Measurements from ENCODE around the gene ZNF337.
"Not testable (repeated sequence)": the region's sequence is repeated elsewhere in the genome, so short reads cannot be mapped to it uniquely, and the experiment has no call there.

ZNF337 gene

DNA sequence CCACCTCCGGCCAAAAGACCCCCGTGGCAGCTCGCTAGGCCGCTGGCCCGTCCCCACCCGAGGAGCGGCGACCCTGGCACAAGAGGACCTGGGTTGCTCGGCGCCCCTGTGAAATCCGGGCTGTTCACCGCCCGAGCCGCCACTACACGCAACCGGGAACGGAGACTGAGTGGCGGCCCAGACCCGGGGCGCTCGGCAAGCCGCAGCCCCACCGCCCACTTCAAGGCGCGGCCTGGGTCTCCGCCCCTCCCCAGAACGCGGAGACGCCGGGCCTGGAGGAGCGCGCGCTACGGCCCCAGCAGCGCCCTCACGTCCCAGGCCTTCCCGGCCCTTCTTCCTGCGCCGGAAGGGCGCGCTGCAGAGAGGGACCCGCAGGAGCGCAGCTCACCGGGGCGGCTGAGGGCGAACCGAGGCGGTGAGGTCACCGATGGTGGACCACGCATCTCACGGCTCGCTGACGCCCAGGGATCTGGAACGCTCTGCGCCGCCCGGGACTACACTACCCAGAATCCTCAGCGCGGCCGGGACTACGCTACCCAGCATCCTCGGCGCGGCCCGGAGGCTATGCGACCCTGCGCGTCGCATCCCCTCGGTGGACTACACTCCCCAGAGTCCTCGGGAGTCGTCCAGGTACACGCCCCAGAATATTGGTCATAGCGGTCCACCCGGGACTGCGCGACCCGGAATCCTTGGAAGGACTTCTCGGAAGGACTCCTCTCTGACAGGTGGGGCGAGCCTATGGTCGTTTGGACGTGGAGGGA, at the start of gene ZNF337:
ZNF337 (minus strand) TSS at position 483 of the 761 bp plus-strand sequence. CDS start 10,436 bp downstream, outside the sequence.
- peak; percentile 83 to 91 (median 88) for DNase-seq (ENCODE audit: low read depth in 4 of 4, low spot score in 1 of 4)

DNA sequence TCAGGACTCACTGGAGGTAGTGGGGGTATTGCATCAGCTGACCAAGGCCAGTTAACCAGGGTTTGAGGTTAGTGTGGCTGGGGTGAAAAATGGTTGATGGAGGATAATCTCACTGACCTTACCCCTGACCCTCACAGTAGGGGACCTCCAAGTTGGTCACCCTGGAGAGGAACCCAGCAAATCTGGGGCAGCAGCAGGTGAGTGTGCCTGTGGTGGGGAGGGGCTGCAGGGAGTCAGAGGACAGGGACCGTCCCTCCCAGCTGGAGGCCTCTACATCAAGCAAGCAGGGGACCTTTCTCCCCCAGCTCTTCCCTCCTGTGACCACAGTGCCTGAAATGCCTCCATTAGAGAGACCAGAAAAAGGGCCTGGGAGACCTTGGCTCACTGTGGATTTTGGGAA, 49.1 kb upstream of the ZNF337 start:
- no peak for DNase-seq (ENCODE audit: low read depth in 4 of 4, low spot score in 1 of 4)

DNA sequence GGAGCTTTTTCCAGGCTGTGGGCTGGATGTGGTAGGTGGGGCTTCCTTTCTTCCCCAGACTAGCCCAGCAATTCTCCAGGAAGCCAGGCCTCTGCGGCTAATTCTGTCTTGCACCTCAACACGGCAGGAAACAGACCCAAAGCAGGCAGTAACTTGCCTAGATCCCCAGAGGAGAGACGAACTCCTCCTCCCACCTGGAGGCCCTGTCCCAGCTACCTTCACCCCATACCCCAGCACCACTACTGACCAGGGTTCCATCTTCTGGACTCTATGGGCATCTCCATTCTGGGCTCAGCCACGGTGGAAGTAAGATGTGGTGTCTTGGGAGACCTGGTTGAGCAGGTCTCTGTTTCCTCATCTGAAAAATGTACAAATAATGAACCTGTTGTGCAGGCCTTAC, 48.4 kb upstream of the ZNF337 start:
- DNase-seq (ENCODE audit: low read depth in 4 of 4, low spot score in 1 of 4) = no peak

DNA sequence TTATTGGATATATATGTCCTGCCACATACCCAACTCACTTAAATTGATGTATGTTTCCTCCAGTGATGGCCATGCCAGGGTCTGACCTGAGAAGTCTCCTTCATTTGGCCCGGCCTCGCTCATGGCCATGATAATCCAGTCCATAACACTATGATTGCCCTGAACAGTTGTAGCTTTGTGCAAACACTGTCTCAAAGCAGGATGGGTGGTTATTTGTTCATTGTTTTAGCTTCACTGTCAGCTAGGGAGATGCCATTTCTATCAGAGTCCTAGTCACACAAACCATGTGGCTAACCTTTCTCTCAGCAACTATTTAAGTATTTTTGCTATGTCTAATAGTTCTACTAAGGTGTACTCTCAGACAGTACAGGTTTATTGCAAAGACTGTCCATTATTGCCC, 47.6 kb upstream of the ZNF337 start:
- no peak for DNase-seq (ENCODE audit: low read depth in 4 of 4, low spot score in 1 of 4)

DNA sequence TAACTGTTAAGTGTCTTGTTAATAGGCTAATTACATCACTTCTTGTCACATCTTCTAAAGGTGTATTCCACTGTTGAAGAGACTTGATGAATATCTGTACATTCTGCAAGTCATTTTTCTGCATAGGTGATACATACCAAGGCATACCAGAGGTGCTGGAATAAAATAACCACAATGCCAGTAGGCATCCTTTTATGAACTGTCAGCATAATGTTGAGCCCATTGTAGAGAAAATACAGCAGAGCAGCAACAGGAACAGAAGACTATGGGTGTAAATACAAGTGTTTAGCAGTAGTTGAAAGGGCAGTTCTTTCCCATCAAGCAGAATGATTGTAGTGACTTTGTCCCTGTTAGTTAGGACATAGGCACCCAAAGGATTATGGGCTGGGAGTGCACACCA, 44.4 kb upstream of the ZNF337 start:
- no peak for DNase-seq (ENCODE audit: low read depth in 4 of 4, low spot score in 1 of 4)

DNA sequence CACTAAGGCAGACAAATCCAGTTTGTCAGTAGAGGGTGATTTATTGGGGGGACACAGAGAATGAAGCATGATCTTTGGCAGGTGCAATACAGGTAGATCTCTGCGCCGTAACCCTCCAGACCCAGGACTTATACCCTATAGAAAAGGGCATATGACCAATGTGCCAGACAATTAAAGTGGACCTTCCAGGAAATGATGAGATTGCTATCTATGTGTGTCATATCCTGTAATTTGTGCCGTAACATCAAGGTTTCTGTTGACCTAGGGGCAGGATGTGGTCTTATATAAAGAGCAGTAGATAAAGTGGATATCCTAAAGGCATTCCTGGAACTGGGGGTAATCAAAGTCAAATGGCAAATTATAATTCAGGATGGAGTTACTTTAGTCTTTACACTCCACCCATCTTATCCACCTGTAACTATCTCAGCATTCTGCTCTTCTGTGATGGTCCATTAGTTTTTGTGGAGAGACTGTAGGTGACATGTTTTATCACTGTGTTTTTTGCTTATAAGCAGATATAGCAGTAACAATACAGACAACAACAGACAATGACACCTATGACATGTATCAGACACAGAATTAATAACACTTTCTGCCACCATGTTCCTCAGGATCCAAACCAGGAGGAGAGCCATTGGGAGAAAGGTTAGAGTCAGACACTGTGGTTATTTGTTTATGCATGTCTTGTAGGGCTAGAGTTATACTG, 43.1 kb upstream of the ZNF337 start:
- DNase-seq (ENCODE audit: low read depth in 4 of 4, low spot score in 1 of 4) = no peak

DNA sequence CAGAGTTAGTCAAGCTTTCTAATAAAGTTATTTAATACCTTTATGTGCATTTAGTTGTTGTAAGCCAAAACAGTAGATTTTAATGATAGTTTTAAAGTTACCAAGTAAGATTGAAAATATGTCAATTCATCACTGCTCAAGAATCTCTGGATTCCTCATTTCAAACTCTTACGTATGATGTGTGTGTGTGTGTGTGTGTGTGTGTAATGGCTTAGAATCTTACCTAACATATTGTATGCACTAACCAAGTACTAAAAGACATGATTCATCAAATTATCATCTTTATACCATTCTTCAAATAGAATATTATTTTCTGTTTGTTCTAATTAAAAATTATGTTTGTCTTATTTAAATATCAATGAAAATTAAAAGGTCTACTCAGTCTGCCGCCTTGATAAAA, 41.5 kb upstream of the ZNF337 start:
- DNase-seq (ENCODE audit: low read depth in 4 of 4, low spot score in 1 of 4) = no peak

DNA sequence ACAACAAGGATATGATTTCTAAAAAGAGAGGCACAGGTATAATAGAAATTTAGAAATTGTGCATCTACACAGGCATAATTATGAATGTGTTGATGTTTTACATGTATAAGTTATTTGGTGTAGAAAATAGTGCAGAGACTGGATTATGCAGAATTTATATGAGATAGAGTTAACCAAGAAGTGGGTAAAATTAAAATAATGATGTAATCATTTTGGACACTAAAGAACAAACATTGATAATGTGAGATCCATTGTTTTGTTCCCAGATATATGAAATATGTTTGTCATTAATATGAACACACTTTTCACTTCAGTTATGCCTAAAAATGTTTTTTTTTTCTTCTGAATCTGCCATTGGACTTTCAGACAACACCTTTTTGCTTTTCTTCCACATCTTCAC, 37.2 kb upstream of the ZNF337 start:
- DNase-seq (ENCODE audit: low read depth in 4 of 4, low spot score in 1 of 4) = no peak

DNA sequence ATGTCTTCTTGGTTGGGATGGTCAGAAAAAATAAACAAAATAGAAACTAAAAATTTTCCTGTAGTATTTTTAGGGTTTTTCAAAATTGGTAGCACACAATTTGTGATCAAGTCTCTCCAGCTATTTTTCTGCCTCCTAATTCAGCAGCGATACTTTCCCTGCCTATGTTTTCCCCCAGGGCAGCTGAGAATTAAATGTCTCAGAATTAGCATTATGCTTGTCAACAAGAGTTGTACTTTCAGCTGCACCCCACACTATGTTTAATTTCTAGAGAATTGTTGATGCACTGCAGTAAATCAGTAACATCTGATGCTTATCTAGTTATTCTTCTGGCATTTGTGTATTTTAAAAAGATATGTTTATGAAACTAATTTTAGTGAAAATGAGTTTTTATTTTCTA, 34.2 kb upstream of the ZNF337 start:
- DNase-seq (ENCODE audit: low read depth in 4 of 4, low spot score in 1 of 4) = no peak

DNA sequence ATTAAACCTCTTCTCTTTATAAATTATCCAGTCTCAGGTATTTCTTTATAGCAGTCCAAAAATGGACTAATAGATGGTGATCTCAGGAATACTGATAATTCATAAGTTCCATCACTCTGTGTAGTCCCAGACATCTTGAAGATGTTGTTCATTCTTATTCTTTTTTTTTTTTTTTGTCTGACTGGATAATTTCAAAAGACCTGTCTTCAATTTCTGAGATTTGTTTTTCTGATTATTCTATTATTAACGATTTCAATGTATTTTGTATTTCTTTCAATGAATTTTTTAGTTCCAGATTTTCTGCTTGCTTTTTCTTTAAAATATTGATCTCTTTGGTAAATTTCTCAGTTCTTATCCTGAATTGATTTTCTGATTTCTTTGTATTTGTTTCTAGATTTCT, 29.7 kb upstream of the ZNF337 start:
- DNase-seq (ENCODE audit: low read depth in 4 of 4, low spot score in 1 of 4) = no peak

DNA sequence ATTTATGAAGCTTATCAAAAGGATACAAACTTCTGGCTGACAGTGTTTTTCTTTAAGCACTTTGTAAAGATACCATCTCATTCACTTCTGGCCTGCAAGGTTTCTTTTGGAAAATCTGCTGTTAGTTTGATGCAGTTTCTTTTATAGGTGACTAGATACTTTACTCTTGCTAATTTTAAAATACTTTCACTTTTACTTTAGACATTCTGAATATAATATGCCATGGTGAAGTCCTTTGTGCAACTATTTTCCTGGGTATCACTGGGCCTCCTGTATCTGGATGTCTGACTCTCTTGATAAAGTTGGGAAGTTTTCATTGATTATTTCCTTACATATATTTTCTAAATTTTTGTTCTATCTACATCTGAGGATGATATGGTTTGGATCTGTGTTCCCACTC, 29.0 kb upstream of the ZNF337 start:
- DNase-seq (ENCODE audit: low read depth in 4 of 4, low spot score in 1 of 4) = no peak

DNA sequence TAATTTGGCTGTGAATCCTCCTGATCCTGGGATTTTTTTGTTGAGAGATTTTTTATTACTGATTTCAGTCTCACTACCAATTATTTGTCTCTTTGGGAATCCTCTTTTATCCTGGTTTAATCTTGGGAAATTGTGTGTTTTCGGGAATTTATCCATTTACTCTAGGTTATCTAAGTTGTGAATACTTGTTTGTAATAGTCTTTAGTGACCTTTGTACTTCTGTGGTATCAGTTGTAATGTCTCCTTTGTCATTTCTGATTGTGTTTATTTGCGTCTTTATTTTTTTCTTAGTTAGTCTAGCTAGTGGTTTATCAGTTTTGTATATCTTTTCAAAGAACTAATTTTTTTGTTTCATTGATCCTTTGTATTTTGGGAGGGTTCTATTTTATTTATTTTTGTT, 27.3 kb upstream of the ZNF337 start:
- no peak for DNase-seq (ENCODE audit: low read depth in 4 of 4, low spot score in 1 of 4)

DNA sequence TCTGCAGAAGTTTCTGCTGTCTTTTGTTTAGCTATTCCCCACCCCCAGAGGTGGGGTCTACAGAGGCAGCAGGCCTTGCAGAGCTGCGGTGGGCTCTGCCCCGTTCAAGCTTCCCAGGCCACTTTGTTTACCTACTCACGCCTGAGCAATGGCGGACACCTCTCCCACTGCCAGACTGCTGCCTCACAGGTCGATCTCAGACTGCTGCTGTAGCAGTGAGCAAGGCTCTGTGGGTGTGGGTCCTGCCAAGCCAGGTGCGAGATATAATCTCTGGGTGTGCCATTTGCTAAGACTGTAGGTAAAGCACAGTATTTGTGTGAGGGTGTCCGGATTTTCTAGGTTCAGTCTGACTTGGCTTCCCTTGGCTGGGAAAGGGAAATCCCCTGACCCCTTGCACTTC, 23.6 kb upstream of the ZNF337 start:
- no peak for DNase-seq (ENCODE audit: low read depth in 4 of 4, low spot score in 1 of 4)

DNA sequence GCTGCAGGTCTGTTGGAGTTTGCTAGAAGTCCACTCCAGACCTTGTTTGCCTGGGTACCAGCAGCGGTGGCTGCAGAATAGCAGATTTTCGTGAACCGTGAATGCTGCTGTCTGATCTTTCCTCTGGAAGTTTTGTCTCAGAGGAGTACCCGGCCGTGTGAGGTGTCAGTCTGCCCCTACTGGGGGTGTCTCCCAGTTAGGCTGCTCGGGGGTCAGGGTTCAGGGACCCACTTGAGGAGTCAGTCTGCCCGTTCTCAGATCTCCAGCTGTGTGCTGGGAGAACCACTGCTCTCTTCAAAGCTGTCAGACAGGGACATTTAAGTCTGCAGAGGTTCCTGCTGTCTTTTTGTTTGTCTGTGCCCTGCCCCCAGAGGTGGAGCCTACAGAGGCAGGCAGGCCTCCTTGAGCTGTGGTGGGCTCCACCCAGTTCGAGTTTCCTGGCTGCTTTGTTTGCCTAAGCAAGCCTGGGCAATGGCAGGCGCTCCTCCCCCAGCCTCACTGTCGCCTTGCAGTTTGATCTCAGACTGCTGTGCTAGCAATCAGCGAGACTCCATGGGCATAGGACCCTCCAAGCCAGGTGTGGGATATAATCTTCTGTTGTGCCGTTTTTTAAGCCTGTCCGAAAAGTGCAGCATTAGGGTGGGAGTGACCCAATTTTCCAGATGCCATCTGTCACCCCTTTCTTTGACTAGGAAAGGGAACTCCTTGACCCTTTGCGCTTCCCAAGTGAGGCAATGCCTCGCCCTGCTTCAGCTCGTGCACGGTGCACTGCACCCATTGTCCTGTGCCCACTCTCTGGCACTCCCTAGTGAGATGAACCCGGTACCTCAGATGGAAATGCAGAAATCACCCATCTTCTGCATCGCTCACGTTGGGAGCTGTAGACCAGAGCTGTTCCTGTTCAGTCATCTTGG, 22.5 kb upstream of the ZNF337 start:
- DNase-seq (ENCODE audit: low read depth in 4 of 4, low spot score in 1 of 4) = not testable (repeated sequence)

DNA sequence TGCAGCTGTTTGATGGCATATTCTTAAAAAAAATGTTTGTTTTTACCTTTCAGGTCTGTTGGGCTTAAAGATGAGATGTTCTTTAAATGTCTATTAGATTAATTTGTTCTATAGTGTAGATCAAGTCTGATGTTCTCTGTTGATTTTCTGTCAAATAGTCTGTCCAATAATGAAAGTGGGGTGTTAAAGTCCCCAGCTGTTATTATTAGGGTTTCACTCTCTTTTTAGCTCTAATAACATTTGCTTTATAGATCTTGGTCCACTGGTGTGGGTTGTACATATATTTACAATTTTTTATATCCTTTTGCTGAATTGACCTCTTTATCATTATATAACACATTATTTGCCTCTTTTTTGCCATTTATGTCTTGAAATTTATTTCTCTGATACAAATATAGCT, 11.0 kb upstream of the ZNF337 start:
- DNase-seq (ENCODE audit: low read depth in 4 of 4, low spot score in 1 of 4) = no peak

DNA sequence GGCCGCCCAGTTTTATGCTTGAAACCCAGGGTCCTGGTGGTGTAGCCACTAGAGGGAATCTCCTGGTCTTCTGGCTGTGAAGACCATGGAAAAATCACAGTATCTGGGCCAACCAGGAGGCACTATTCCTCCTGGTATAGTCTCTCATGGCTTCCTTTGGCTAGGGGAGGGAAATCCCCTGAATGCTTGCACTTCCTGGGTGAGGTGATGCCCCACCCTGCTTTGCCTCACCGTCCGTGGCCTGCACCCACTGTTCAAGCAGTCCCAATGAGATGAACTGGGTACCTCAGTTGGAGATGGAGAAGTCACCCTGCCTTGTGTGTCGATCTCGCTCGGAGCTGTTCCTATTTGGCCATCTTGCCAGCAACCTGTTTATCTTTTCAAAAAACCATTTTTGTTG, 10.1 kb upstream of the ZNF337 start:
- DNase-seq (ENCODE audit: low read depth in 4 of 4, low spot score in 1 of 4) = no peak

DNA sequence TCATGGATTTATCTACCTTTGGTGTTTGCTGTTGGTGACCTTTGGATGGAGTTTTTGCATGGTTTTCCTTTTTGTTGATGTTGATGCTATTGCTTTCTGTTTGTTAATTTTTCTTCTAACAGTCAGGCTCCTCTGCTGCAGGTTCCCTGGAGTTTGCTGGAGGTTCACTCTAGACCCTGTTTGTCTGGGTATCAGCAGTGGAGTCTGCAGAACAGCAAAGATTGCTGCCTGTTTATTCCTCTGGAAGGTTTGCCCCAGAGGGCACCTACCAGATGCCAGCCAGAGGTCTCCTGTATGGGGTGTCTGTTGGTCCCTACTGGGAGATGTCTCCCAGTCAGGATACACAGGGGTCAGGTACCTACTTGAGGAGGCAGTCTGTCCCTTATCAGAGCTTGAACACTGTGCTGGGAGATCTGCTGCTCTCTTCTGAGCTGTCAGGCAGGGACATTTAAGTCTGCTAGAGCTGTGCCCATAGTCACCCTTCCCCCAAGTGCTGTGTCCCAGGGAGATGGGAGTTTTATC, 9.2 kb upstream of the ZNF337 start:
- no peak for DNase-seq (ENCODE audit: low read depth in 4 of 4, low spot score in 1 of 4)

DNA sequence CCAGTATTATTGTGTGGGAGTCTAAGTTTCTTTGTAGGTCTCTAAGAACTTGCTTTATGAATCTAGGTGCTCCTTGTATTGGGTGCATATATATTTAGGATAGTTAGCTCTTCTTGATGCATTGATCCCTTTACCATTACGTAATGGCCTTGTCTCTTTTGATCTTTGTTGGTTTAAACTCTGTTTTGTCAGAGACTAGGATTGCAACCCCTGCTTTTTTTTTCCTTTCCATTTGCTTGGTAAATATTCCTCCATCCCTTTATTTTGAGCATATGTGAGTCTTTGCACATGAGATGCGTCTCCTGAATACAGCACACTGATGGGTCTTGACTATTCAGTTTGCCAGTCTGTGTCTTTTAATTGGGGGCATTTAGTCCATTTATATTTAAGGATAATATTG, 7.7 kb upstream of the ZNF337 start:
- not testable (repeated sequence) for DNase-seq (ENCODE audit: low read depth in 4 of 4, low spot score in 1 of 4)

DNA sequence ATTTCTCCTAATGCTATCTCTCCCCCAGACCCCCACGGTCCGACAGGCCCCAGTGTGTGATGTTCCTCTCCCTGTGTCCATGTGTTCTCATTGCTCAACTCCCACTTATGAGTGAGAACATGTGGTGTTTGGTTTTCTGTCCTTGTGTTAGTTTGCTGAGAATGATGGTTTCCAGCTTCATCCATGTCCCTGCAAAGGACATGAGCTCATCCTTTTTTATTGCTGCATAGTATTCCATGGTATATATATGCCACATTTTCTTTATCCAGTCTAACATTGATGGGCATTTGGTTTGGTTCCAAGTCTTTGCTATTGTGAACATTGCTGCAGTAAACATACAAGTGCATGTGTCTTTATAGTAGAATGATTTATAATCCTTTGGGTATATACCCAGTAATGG, 4.2 kb upstream of the ZNF337 start:
- DNase-seq (ENCODE audit: low read depth in 4 of 4, low spot score in 1 of 4) = not testable (repeated sequence)

DNA sequence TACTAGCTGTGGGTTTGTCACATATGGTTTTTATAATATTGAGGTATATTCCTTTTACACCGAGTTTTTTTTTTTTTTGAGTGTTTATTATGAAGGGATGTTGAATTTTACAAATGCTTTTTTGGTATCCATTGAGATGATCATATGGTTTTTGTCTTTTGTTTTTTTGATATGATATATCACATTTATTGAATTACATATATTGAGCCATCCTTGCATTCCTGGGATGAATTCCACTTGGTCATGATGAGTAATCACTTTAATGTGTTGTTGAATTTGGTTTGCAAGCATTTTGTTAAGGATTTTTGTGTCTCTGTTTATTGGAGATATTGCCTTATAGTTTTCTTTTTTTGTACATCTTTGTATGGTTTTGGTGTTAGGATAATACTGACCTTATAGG, 3.3 kb upstream of the ZNF337 start:
- no peak for DNase-seq (ENCODE audit: low read depth in 4 of 4, low spot score in 1 of 4)

DNA sequence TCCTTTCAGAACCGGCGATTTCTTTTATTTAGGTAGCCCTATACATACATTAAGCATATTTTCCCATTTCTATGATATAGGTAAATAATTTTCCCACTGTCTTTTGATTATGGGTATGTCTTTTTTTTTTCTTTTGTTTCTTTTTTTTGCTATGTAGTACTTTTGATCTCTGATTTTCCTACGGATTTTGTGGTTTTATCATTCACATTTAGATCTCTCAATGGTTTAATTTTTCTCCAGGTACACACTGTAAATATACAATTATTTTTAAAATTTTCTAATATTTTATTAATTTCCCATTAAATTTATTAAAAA, 436 bp upstream of the ZNF337 start:
- no peak for DNase-seq (ENCODE audit: low read depth in 4 of 4, low spot score in 1 of 4)
